NCI-H1417 (cell line): ENCODE measurements around the gene EFEMP2.
"Not testable (repeated sequence)": the region's sequence is repeated elsewhere in the genome, so short reads cannot be mapped to it uniquely, and the experiment has no call there.

Source experiments
- DNase-seq, 3 experiments: peaks; one replicate each; lab custom pipeline; 2025; lab: John Stamatoyannopoulos, UW

The EFEMP2 gene

DNA sequence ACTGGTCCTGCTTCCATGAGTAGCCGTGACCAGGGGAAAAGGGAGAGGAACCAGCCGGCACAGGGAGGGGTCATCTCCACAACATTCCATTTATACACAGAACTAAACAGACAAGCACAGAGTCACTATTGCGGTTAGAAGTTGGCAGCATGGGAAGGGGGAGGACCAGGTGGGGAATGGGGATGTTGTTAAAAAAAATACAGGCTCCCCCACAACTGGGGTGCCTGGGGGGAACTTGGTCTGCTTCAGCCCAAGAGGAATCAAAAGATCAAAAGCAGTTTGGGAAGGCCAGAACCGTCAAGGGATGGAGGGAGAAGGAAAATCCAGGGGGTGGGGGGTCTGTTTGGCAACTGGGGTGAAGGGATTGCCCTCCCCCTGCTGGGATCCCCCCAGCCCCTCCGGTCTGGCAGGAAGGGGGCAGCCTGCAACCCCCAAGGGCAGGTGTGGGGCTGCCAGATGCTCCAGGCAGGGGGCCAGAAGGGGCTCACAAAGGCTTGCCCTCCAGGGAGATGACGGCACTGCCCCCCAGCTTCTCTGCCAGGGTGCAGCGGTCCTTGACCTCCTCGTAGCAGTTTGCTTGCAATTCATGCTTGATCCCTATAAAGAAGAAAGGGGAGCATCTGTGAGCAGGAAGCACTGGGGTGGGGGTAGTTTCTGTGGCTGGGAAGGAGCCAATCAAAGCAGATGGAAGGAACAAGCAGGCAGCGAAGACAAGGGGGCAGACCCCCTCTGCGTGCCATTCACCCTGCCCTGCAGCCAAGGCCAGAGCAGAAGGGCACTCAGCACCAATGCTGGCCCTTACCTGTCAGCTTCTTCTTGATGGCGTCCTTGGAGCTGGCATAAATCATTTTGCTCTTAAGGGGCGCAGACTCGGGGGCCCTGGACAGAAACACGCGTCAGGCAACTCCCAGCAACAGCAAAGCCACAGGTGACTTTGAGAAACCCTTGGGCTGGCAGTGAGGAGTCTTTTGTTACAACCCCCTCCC, 17.5 kb downstream of the EFEMP2 start:
- no peak for DNase-seq

DNA sequence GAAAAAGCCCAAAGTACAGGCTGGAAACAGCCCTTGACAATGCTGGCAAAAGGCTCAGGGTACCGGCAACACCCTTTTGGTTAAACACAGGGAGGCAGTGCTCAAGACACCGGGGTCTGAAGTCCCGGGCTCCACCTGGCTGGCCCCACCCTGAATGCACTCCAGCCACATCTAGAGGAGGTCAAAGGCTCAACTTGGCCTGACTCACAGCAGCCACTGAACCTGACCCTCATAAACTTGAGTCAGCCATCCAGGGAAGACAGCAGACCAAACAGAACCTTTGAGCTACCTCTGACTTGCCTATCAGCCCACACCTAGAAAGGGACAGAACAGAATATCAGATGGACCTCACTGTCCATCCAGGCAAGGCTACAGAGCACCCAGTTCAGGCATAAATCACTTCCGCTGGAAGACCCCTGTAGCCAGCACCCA, 18.4 kb downstream of the EFEMP2 start:
- DNase-seq: no peak

DNA sequence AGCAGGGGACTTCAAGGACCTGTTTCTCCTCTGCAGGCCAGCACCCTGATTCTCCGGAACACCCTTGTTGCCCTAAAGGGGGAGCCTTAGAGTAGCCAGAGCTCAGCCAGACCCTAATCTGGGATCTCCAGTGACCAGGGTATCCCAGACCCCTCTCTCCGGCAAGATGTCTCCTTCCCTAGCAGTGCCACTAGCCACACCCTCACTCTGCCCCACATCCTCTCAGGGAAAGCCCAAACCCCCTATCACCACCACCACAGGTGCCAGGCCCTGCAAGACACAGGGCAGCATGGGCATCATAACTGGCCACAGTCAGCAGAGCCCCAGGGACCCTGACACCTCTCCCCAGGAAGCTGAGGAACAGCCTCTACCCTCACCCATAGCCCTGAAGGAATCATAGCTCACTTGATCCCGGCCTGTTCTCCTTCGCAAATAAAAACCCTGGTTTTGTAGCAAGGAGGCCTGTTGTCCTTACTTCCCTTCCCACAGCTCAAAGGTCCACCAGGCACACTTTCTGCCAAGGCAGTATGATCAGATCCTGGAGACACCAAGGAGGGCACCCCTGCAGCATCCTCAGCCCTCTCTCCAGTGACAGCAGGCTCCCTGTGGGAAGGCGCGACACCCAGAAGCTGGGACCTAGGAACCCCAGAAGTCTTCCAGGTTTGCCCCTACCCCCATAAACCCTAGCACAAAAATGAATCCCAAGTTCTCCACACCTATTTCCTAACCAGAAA, 19.2 kb downstream of the EFEMP2 start:
- DNase-seq: no peak

DNA sequence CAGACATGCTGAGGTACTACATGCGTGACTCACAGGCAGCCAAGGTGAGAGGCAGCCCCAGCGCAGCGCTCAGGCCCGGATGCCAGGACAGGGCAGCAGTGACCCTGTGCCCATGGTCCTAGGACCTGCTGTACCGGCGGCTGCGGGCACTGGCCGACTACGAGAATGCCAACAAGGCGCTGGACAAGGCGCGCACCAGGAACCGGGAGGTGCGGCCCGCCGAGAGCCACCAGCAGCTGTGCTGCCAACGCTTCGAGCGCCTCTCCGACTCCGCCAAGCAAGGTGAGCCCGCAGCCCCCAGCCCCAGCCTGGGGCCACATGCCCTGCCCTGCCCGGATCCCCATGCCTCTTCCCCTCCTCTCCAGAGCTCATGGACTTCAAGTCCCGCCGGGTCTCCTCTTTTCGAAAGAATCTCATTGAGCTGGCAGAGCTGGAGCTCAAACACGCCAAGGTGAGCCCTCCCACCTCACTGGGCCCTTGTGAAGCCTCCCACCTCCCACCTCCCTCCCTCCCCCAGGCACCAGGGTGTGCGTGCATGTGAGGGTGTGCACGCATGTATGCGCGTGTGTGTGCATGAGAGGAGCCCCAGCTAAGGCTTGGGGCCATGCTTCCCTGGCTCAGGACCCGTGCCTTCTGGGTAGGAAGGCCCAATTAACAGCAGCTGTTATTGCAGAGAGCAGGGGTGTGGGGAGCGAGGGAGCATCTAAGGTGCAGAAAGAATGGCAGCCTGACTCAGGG, 19.9 kb downstream of the EFEMP2 start:
- no peak for DNase-seq

DNA sequence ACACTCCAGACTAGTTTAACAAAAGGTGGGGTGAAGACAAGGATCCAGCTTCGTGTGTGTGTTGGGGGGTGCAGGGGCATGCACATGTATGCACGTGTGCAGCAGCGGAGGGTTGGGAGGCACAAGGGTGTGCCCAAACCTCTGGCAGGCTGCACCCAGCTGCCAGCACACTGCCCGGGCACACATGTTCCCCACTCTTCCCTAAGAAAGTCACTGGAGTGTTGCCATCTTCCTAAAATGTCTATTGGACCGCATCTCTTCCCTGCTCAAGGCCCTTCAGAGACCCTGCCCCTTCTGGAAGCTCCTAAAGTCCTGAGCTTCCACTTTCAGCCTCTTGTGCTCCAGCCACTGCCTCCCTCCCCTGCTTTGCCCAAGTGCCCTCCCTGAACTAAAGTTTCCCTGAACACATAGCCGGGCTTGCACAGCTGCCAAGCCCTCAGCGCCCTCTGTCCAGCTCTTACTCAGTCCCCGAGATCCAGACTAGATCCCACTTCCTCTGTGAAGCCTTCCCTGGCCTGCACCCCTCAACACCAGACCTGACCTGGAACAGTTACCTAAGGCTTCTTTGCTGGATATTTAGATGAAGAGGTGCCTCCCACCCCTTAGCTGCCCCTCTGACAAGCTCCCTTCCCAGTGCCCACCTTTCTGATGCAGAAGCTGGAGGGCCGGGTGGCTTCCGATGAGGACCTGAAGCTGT, 20.6 kb downstream of the EFEMP2 start:
- DNase-seq: no peak

DNA sequence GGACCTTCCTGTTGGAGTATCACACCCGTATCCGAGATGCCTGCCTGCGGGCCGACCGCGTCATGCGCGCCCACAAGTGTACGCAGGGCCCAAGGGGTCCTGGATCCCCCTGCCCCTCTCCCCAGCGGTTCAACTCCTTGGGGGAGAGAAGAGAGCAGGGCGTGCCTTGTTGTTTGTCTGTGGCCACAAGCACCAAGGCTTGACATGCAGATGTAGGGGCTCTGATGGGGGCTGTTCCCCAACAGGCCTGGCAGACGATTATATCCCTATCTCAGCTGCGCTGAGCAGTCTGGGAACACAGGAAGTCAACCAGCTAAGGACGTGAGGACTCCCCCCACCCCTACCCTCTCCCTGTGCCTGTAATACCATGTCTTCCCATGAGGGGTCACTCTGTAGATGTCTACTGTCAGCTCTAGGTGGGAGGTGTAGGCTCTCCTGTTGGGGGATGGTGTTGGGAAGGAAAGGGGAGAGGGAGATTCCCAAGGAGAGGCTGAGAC, 21.5 kb downstream of the EFEMP2 start:
- DNase-seq: peak in 1 of 3 experiments; percentile 27

DNA sequence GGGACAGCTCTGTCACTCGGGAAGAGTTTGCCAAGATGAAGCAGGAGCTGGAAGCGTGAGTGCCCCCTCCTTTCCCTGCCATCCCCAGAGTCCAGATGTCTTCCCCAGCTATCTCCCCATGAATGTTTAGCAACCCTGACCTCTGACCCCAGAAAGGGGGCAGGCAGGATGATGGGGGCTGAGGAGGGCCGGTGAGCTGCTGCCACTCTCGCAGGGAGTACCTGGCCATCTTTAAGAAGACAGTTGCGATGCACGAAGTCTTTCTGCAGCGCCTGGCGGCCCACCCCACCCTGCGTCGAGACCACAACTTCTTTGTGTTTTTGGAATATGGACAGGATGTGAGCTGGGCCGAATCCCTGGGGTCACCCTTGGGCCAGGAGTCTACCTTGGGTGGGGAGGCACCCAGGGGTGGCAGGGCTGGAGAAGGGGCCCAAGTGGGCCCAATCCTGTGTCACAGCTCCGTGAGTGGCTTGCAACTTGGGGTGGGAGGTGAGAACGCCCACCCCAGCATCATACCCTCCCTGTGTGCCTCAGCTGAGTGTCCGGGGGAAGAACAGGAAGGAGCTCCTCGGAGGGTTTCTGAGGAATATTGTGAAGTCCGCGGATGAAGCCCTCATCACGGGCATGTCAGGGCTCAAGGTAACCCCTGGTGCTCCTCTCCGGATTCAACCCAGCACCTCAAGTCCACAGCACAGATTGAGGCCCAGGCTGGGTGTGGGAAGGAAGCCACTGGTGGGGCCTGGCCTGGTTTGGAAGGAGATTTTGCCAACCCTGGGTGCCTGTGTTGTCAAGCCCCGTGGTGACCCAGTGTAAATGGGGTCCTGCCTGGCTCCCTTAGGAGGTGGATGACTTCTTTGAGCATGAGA, 22.1 kb downstream of the EFEMP2 start:
- DNase-seq: no peak

DNA sequence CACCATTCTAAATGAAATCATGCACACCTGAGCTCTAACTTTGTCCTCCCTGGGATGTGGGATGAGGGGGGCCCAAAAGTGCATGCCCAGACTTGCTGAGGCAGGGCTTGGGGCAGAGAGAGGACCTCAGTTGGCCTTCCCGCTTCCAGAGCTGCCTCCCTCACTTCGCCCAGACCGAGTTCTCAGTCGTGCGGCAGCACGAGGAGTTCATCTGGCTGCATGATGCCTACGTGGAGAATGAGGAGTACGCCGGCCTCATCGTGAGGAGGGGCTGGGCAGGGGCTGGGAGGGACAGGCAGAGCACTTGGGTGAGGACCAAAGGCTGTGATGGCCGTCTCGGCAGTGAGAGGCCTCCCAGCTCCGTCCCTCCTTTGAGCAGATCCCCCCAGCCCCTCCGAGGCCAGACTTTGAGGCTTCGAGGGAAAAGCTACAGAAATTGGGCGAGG, 22.8 kb downstream of the EFEMP2 start:
- DNase-seq: no peak

DNA sequence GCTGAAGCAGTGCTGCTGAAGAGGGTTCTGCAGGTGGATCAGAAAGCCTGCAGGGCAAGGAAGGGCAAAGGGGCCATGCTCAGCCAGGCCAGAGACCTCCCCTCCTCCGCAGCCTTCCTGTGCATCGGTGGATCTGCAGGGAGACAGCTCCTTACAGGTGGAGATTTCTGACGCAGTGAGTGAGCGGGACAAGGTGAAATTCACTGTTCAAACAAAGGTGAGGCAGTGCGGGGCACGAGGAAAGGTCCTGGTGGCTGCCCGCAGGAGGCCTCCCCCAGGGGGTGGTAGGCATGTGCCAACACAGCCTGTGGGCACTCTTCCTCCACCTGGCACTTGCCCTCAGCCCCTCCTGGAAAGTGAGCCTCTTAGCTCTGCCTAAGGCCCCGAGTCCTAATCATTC, 23.2 kb downstream of the EFEMP2 start:
- no peak for DNase-seq

DNA sequence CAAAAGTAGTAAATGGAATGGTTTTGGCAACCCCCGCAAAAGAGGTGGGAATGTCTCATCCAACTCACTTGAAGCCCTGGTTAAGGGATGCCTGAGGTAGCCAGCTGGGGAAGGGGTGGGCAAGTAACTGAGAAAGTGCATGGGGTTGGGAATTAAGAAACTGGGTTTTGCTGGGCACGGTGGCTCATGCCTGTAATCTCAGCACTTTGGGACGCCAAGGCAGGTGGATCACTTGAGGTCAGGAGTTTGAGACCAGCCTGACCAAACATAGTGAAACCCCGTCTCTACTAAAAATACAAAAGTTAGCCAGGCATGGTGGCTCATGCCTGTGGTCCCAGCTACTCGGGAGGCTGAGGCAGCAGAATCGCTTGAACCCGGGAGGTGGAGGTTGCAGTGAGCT, 23.9 kb downstream of the EFEMP2 start:
- not testable (repeated sequence) for DNase-seq

DNA sequence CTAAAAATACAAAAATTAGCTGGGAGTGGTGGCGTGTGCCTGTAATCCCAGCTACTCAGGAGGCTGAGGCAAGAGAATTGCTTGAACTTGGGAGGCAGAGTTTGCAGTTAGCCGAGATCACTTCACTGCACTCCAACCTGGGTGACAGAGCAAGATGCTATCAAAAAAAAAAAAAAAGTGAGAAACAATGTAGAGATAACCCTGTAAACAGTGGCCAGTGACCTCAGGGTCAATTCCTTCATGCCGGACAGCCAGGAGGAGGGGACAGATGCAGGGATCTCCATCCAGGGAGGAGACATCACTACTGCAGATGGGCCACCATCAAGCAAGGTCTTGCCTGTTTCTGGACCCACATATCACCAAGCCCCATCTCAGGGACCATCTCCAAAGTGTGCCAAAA, 24.9 kb downstream of the EFEMP2 start:
- DNase-seq: no peak

DNA sequence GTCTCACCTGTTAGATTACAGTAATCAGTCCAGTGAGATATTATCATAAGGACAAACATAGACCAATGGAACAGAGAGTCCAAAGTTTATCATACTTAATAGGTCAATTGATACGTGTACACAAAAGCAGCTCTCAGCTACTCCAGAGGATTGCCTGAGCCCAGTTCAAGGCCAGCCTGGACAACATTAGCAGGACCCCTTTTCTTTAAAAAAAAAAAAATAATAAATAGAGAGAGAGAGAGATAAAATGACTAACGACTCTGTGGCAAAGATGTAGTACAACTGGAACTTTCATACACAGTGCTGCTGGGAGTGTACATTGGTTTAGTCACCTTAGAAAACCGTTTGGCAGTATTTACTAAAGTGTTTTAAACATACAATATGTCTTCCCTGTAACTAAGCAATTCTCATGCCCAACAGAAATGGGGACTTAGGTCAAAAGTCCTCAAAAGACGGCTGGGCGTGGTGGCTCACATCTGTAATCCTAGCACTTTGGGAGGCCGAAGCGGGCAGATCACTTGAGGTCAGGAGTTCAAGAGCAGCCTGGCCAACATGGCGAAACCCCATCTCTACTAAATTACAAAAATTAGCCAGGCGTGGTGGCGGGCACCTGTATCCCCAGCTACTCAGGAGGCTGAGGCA, 28.2 kb downstream of the EFEMP2 start:
- no peak for DNase-seq

DNA sequence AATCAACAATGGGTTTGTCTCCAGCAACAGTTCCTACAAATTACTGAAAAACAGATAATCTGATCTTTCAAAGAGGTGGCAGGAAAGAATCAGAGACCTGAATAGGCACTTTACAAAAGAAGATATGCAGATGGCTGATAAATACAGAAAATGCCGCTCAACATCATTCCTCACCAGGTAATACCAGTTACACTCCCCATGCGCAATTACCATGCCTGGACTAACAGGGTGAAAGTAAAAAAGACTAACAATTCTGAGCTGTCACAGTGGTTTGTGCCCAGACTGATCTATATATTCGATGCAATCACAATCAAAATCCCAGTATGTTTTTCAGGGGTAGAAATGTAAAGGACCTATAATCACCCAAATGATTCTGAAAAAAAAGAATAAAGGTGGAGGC, 28.8 kb downstream of the EFEMP2 start:
- no peak for DNase-seq

DNA sequence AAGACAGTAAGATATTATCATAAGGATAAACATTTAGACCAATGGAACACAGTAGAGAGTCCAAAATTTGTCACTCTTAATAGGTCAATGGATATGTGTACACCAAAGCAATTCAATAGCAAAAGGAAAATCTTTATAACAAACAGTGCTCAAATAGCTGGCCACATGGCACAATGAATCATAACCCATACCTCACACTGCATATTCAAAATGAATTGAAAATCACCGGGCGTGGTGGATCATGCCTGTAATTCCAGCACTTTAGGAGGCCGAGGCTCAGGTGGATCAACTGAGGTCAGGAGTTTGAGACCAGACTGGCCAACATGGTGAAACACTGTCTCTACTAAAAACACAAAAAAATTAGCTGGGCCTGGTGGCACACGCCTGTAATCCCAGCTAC, 30.5 kb downstream of the EFEMP2 start:
- no peak for DNase-seq

DNA sequence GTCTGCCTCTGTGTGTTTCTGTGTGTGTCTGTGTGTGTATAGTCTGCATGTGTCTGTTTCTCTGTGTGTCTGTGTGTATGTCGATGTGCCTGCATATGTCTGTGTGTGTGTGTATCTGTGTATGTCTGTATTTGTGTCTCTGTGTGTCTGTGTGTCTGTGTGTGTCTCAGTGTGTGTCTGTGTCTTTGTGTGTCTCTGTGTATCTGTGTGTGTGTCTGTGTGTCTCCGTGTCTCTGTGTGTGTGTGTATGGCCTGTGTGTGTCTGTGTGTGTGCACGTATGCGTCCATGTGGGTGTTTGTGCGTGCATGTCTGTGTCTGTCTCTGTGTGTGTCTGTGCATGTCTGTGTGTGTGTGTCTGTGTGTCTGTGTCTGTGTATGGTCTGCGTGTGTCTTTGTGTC, 38.4 kb downstream of the EFEMP2 start:
- DNase-seq: no peak

DNA sequence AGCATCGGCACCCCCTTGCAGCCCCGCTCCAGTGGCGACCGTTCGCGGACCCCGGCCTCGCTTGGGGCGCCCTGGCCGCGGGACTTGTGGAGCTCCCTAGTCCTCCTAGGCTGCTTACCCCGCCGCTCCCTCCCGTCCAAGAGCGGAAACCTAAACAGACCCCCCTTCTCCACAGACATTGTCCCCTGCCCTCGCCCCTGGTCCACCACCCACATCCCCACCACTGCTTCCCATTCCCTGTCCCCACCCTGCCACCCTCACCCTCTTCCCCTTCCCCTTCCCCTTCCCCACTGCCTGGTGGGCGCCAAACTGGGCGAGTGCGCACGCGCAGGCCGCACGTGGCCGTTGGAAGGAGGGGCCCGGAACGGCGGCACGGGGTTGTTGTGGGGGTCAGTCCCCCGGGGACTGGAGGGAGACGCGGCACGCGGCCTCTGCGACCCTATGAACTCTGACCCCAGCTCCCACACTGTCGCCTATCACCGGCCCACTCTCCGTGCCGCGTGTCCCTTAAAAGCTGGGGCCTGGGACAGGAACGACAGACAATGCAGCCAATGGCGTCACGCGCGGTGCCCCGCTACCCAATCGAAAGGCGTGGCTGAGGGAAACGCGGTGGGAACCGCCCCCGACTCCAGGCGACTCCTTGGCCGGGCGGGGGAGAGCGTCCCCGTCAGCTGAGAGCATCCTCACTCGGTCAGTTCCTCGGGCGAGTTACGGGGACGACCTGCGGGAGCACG, 39.1 kb downstream of the EFEMP2 start, which contains the start of gene SNX32:
Gene SNX32 (plus strand): TSS at position 667 of the 734 bp plus-strand sequence. CDS start 103 bp downstream, outside the sequence.
- peak; percentile 95 to 96 (median 95) for DNase-seq

DNA sequence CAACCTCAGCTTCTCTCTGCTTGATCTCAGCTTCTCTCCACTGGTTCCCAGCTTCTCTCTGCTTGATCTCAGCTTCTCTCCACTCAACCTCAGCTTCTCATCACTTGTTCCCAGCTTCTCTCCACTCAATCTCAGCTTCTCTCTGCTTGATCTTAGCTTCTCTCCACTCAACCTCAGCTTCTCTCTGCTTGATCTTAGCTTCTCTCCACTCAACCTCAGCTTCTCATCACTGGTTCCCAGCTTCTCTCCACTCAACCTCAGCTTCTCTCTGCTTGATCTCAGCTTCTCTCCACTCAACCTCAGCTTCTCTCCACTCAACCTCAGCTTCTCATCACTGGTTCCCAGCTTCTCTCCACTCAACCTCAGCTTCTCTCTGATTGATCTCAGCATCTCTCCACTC, 40.4 kb downstream of the EFEMP2 start:
- DNase-seq: not testable (repeated sequence)

DNA sequence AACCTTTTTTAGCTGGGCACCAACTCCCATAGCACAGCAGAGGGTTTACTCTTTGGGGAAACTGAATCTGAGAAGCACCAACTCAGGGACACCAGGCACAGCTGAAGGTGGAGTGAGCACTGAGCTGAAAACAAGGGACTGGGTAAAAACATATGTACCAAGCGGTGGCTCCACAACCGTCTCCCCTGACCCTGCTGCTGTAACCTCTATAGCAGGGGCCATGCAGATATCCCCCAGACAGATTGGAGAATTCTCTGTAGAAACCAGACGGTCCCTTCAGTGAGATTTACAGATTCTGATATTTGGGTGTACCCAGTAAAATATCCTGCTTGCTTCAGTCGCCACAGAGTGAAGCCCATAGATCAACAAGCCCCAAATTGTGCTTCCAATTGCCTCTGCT, 43.1 kb downstream of the EFEMP2 start:
- no peak for DNase-seq
